ENCODE results near the gene GTF2E1. TPM values are rescaled to one million over a fixed set of nuclear protein-coding genes. Genes with fewer than 3 reads are reported as not detected.
"Not testable (repeated sequence)": the region's sequence is repeated elsewhere in the genome, so short reads cannot be mapped to it uniquely, and the experiment has no call there.

Gene GTF2E1
- total RNA-seq, 1 experiment from 2014 or later = 22.9 TPM

DNA sequence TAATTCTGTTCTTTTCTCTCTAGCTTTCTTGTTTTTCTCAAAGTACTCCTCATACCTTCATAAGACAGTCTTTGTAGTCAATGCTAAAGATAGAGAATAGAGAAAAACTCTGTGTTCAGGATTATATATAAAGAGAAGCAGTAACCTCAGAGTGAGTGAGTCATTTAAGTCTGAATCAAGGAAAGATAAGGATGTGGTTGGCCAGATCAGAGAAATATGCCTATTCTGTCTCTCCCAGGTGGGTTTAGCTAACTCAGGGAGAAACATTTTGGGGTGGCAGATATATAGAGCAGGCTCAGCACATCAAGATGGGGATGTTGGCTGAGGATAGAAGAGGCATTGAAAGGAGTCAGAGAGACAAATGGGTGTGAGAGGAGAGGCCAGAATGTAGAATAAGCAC lies 31.4 kb downstream of the GTF2E1 start:
- TF ChIP-seq, protein P1, sequence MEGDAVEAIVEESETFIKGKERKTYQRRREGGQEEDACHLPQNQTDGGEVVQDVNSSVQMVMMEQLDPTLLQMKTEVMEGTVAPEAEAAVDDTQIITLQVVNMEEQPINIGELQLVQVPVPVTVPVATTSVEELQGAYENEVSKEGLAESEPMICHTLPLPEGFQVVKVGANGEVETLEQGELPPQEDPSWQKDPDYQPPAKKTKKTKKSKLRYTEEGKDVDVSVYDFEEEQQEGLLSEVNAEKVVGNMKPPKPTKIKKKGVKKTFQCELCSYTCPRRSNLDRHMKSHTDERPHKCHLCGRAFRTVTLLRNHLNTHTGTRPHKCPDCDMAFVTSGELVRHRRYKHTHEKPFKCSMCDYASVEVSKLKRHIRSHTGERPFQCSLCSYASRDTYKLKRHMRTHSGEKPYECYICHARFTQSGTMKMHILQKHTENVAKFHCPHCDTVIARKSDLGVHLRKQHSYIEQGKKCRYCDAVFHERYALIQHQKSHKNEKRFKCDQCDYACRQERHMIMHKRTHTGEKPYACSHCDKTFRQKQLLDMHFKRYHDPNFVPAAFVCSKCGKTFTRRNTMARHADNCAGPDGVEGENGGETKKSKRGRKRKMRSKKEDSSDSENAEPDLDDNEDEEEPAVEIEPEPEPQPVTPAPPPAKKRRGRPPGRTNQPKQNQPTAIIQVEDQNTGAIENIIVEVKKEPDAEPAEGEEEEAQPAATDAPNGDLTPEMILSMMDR (IDR thresholded peaks at IDR 0.05; ENCODE audit: unreplicated experiment) = no peak
- Mint-ChIP-seq H3K9me3 (ENCODE audit: low read depth, unreplicated experiment) (no peaks in the 10 kb centered on the region), H3K27ac (ENCODE audit: unreplicated experiment) (no peak overlapping the region), H3K36me3 (ENCODE audit: insufficient read depth, unreplicated experiment) (peaks cover 5% of the 10 kb centered on the region), H3K27me3 (ENCODE audit: unreplicated experiment) (no peaks in the 10 kb centered on the region), H3K4me3 (ENCODE audit: low read depth, unreplicated experiment) (no peak overlapping the region), H3K4me1 (ENCODE audit: low read depth, unreplicated experiment) (no peaks in the 10 kb centered on the region)
- CTCF ChIA-PET = no interaction called here
- intact Hi-C loops (cut with micrococcal nuclease; ENCODE audit: unreplicated experiment) = no loop called here
- no peak for DNase-seq
- no TSS peak for BruUV-seq (replicated peaks)

DNA sequence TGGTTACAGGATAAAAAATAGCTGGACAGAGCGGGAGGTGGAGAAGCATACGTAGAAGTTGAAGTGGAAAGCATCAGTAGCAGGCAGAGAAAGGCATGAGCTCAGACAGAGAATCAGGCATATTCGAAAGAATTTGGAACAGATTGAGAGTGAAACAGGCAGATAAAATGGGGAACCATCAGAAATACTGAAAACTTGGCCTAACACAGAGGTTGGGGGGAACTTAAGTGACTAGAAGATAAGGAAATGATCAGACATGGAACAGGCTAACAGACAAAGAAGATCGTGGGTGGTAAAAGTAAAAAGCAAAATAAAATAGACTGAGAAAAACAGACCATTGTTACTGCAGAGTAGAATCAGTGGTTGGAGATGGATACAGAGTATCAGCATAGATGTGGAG lies 32.9 kb downstream of the GTF2E1 start:
- Mint-ChIP-seq H3K36me3 (ENCODE audit: insufficient read depth, unreplicated experiment) (peaks cover 5% of the 10 kb centered on the region), H3K27ac (ENCODE audit: unreplicated experiment) (no peak overlapping the region), H3K4me1 (ENCODE audit: low read depth, unreplicated experiment) (no peaks in the 10 kb centered on the region), H3K27me3 (ENCODE audit: unreplicated experiment) (no peaks in the 10 kb centered on the region), H3K4me3 (ENCODE audit: low read depth, unreplicated experiment) (no peak overlapping the region), H3K9me3 (ENCODE audit: low read depth, unreplicated experiment) (no peaks in the 10 kb centered on the region)
- no peak for DNase-seq
- BruUV-seq (replicated peaks) = no TSS peak
- TF ChIP-seq, protein P1 (IDR thresholded peaks at IDR 0.05; ENCODE audit: unreplicated experiment) = no peak
- intact Hi-C loops (cut with micrococcal nuclease; ENCODE audit: unreplicated experiment) = no loop called here
- CTCF ChIA-PET = no interaction called here

DNA sequence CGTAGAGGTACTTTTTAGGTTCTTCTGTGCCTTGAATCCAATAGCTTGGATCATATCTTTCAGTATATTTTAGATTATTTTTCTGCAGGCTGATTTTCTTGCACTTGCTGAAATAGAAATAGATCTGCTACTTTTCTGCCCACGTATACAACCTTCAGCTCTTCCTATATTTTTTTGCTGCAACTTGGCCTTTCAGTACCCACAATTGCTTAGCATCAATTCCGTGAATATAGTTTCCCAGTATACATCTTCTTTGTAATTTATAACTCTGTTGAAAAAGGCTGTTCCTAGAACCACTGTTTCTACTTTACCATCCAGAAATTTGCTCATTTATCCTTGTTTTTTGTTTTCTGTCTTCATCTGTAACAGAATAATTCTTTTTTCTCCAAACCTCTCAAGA lies 36.2 kb downstream of the GTF2E1 start:
- no peak for DNase-seq
- Mint-ChIP-seq H3K27me3 (ENCODE audit: unreplicated experiment) (no peaks in the 10 kb centered on the region), H3K9me3 (ENCODE audit: low read depth, unreplicated experiment) (no peaks in the 10 kb centered on the region), H3K36me3 (ENCODE audit: insufficient read depth, unreplicated experiment) (no peaks in the 10 kb centered on the region), H3K4me3 (ENCODE audit: low read depth, unreplicated experiment) (no peak overlapping the region), H3K4me1 (ENCODE audit: low read depth, unreplicated experiment) (no peaks in the 10 kb centered on the region), H3K27ac (ENCODE audit: unreplicated experiment) (no peak overlapping the region)
- CTCF ChIA-PET = no interaction called here
- TF ChIP-seq, protein P1 (IDR thresholded peaks at IDR 0.05; ENCODE audit: unreplicated experiment) = no peak
- no TSS peak for BruUV-seq (replicated peaks)
- intact Hi-C loops (cut with micrococcal nuclease; ENCODE audit: unreplicated experiment) = no loop called here

DNA sequence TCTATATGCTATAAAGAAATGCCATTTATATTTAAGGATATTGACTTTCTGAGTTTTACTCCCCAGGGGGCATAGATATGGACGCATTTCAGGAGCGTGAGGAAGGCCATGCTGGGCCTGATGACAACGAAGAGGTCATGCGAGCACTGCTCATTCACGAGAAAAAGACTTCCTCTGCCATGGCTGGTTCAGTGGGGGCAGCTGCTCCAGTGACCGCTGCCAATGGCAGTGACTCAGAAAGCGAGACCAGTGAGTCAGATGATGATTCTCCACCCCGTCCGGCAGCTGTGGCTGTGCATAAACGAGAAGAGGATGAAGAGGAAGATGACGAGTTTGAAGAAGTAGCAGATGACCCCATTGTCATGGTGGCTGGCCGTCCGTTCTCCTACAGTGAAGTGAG lies 38.4 kb downstream of the GTF2E1 start:
- no peak for DNase-seq
- BruUV-seq (replicated peaks) = no TSS peak
- CTCF ChIA-PET = no interaction called here

DNA sequence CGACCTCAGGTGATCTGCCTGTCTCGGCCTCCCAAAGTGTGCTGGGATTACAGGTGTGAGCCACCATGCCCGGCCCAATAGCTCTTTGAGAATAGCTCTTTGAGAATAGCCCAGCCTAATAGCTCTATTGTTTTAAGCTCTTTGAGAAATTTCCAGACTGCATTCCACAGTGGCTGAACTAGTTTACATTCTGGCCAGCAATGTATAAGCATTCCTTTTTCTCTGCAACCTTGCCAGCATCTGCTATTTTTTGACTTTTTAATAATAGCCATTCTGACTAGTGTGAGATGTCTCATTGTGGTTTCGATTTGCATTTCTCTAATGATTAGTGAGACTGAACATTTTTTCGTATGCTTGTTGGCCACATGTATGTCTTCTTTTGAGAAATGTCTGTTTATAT lies 43.3 kb downstream of the GTF2E1 start:
- H3K4me3 Mint-ChIP-seq (ENCODE audit: low read depth, unreplicated experiment); H3K36me3 Mint-ChIP-seq (ENCODE audit: insufficient read depth, unreplicated experiment); CTCF ChIA-PET; H3K4me1 Mint-ChIP-seq (ENCODE audit: low read depth, unreplicated experiment); H3K9me3 Mint-ChIP-seq (ENCODE audit: low read depth, unreplicated experiment); H3K27me3 Mint-ChIP-seq (ENCODE audit: unreplicated experiment); intact Hi-C loops (cut with micrococcal nuclease; ENCODE audit: unreplicated experiment); BruUV-seq (replicated peaks); DNase-seq; H3K27ac Mint-ChIP-seq (ENCODE audit: unreplicated experiment): not testable (repeated sequence)

More for the DNA sequence above, 38.4 kb downstream of the GTF2E1 start:
- Mint-ChIP-seq H3K27me3 (ENCODE audit: unreplicated experiment) (no peaks in the 10 kb centered on the region), H3K27ac (ENCODE audit: unreplicated experiment) (no peak overlapping the region), H3K4me1 (ENCODE audit: low read depth, unreplicated experiment) (no peaks in the 10 kb centered on the region), H3K9me3 (ENCODE audit: low read depth, unreplicated experiment) (no peaks in the 10 kb centered on the region), H3K4me3 (ENCODE audit: low read depth, unreplicated experiment) (no peak overlapping the region), H3K36me3 (ENCODE audit: insufficient read depth, unreplicated experiment) (no peaks in the 10 kb centered on the region)
- TF ChIP-seq, protein P1 (IDR thresholded peaks at IDR 0.05; ENCODE audit: unreplicated experiment) = no peak
- intact Hi-C loops (cut with micrococcal nuclease; ENCODE audit: unreplicated experiment) = no loop called here

Data from Calu3 (cell line).